ENCODE measurements around the gene FAM83G. TPM values are rescaled to one million over a fixed set of nuclear protein-coding genes. Genes with fewer than 3 reads are reported as not detected.
"Not testable (repeated sequence)": the region's sequence is repeated elsewhere in the genome, so short reads cannot be mapped to it uniquely, and the experiment has no call there.

The FAM83G gene
- total and polyA plus RNA-seq, 2 donors, result 1.0 to 2.9 TPM

DNA sequence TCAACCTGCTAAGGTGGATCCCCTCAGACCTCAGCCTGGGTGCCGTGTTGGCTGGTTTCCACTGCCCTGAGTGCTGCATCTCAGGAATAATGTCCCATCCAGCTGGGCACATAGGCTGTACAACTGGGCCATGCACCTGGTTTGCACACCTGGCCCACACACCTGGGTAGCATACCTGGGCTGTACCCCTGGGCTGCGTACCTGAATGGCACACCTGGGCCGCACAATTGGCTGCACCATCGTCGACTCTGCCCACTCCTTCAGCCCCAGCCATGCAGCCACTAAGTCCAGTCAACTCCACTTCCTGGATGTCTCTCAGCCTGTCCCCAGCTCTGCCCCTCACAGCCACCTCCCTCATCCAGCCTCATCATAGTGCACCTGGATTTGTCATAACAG lies 44.7 kb downstream of the FAM83G start:
- no peak overlapping the region for H3K4me3 ChIP-seq (ENCODE audit: low read depth, low read length)
- H3K36me3 ChIP-seq (ENCODE audit: insufficient read depth), result no peaks in the 10 kb centered on the region
- H3K27ac ChIP-seq (ENCODE audit: low read depth), result no peak overlapping the region
- H3K4me1 ChIP-seq (ENCODE audit: insufficient read depth), result no peaks in the 10 kb centered on the region
- 89% methylated on average over 5 of the region's 5 CpGs for WGBS
- no peak for DNase-seq (ENCODE audit: extremely low spot score)

DNA sequence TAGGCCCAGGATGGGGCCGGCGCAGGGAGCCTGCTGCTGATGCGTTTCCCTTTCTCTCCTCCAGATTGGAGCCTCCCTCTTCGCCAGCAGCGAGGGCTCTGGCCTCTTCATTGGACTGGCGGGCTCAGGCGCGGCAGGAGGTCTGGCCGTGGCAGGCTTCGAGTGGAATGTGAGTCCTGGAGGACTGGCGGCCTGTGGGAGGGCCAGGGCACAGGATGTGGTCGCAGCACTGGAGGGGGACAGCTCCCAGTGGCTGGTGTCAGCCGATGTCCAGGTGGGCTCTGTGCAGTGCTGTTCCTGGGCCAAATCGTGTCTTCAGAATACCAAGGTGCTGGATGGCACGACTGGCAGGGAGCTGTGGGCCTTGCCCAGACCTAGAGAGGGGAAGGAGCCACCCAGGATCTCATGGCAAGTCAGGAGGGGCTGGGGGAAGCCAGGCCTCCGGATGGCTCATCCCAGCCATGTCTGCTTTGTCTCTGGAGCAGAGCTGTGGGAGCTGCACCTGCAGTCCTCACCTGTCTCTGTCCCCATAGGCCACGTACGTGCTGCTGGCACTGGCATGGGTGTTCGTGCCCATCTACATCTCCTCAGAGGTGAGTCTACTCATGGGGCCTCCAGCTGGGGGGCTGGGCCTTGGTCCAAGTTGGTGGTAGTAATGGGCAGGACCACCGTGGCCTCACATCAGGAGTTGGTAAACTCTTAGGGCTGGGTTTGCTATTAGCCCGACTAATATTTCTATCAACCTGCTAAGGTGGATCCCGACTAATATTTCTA lies 45.3 kb downstream of the FAM83G start:
- H3K4me3 ChIP-seq (ENCODE audit: low read depth, low read length), result no peak overlapping the region
- no peak overlapping the region for H3K27ac ChIP-seq (ENCODE audit: low read depth)
- 78% methylated on average over 22 of the region's 22 CpGs for WGBS
- DNase-seq (ENCODE audit: extremely low spot score), result no peak
- H3K4me1 ChIP-seq (ENCODE audit: insufficient read depth), result no peaks in the 10 kb centered on the region
- H3K36me3 ChIP-seq (ENCODE audit: insufficient read depth), result no peaks in the 10 kb centered on the region

DNA sequence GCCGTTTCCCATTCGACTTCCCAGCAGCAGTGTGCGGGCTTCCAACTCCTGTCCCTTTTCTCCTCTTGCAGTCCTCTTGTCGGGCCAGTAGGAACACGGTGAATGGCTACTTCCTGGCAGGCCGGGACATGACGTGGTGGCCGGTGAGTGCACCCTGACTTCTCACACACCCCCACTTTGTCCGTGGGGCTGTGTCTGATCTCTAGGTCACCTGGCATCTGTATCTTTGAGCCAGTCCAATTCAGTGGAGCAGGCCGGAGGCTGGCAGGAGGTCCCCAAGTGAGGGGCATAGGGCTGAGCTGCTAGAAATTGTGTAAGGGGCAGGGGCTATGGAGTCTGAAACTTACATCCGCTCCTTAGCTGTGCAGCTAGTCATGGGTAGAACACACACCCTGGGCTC lies 46.0 kb downstream of the FAM83G start:
- DNase-seq (ENCODE audit: extremely low spot score), result no peak
- Histone ChIP-seq H3K36me3 (ENCODE audit: insufficient read depth) (no peaks in the 10 kb centered on the region), H3K4me3 (ENCODE audit: low read depth, low read length) (no peak overlapping the region), H3K4me1 (ENCODE audit: insufficient read depth) (no peaks in the 10 kb centered on the region), H3K27ac (ENCODE audit: low read depth) (no peak overlapping the region)
- 86% methylated on average over 11 of the region's 11 CpGs for WGBS

DNA sequence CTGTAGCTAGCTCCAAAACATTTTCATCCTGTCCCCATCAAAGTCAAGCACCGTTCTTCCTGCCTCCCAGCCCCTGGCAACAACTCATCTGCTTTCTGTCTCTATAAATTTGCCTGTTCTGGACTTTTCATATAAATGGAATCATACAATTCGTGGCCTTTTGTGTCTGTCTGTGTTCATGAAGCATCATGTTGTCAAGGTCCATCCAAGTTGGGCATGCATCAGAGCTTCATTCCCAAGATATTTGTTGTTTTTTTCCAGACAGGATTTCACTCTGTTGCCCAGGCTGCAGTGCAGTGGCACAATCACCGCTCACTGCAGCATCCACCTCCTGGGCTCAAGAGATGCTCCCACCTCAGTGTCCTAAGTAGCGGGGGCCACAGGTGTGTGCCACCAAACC lies 46.7 kb downstream of the FAM83G start:
- DNase-seq (ENCODE audit: extremely low spot score), result no peak
- H3K4me3 ChIP-seq (ENCODE audit: low read depth, low read length), result no peak overlapping the region
- no peak overlapping the region for H3K27ac ChIP-seq (ENCODE audit: low read depth)
- H3K4me1 ChIP-seq (ENCODE audit: insufficient read depth), result no peaks in the 10 kb centered on the region
- H3K36me3 ChIP-seq (ENCODE audit: insufficient read depth), result no peaks in the 10 kb centered on the region
- WGBS, result 84% methylated on average over 4 of the region's 4 CpGs

DNA sequence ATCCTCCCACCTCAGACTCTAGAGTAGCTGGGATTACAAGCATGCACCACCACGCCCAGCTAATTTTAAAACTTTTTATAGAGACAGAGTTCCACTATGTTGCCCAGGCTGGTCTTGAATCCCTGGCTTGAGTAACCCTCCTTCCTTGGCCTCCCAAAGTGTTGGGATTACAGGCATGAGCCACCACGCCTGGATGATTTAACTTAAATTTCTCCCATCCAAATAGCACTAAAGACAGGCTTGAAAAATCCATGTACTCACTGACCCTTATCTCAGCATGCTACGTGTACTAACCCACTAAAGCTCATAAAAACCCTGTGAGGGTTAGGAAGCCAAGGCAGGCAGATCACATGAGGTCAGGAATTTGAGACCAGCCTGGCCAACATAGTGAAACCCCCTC lies 48.0 kb downstream of the FAM83G start:
- Histone ChIP-seq H3K4me1 (ENCODE audit: insufficient read depth) (no peaks in the 10 kb centered on the region), H3K27ac (ENCODE audit: low read depth) (no peak overlapping the region), H3K36me3 (ENCODE audit: insufficient read depth) (no peaks in the 10 kb centered on the region), H3K4me3 (ENCODE audit: low read depth, low read length) (no peak overlapping the region)
- DNase-seq (ENCODE audit: extremely low spot score), result no peak
- WGBS, result 66% methylated on average over 3 of the region's 3 CpGs

DNA sequence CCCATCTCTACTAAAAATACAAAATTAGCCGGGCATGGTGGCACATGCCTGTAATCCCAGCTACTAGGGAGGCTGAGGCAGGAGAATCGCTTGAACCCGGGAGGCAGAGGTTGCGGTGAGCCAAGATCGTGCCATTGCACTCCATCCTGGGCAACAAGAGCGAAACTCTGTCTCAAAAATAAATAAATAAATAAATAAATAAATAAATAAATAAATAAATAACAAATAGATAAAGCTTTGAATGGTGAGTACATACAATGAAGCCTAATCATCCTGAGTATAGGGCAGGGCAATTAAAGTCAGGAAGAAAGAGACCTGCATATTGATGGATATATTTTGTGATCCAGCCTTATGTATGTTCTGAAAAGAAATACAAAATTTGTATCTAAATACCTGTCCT lies 48.5 kb downstream of the FAM83G start:
- DNase-seq (ENCODE audit: extremely low spot score); H3K4me1 ChIP-seq (ENCODE audit: insufficient read depth); H3K27ac ChIP-seq (ENCODE audit: low read depth); H3K4me3 ChIP-seq (ENCODE audit: low read depth, low read length); H3K36me3 ChIP-seq (ENCODE audit: insufficient read depth): not testable (repeated sequence)
- WGBS, result 97% methylated on average over 6 of the region's 6 CpGs

DNA sequence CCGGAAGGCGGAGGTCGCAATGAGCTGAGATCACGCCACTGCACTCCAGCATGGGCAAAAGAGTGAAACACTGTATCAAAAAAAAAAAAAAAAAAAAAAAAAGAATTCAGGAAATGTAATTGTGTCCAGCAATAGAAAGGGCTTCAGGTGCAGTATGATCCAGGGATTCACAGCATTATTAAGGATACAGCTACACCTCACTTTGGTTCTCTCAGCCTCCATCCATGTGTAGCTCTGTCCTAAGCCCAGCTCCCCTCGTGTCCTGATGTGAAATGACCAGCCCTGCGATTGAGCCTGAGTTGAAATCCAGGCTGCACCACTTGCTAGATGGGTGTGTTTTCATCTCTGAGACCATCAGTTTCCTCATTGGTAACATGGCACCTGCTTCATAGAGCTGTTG lies 49.6 kb downstream of the FAM83G start:
- 95% methylated on average over 6 of the region's 6 CpGs for WGBS
- H3K4me1 ChIP-seq (ENCODE audit: insufficient read depth), result no peaks in the 10 kb centered on the region
- H3K27ac ChIP-seq (ENCODE audit: low read depth), result no peak overlapping the region
- H3K36me3 ChIP-seq (ENCODE audit: insufficient read depth), result no peaks in the 10 kb centered on the region
- DNase-seq (ENCODE audit: extremely low spot score), result no peak
- no peak overlapping the region for H3K4me3 ChIP-seq (ENCODE audit: low read depth, low read length)

DNA sequence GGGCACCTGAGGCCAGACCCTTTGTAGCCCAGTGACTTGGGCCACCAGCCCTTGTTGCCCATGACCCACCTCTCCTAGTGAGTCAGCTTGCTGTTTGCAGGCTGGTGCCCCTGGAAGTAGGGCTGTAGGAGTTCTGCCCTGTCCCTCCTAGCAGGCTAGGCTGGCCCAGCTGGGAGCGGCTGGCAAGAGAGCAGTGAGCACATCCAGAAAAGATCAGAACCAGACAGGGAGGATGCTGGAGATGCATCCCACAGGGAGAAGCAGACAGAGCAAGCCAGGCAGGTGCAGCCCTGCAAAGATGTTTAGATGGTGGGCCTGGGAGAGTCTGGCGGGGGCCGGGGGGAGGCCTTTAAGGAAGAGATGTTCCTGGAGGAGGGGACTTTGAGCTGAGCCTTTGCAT lies 50.2 kb downstream of the FAM83G start:
- DNase-seq (ENCODE audit: extremely low spot score), result no peak

DNA sequence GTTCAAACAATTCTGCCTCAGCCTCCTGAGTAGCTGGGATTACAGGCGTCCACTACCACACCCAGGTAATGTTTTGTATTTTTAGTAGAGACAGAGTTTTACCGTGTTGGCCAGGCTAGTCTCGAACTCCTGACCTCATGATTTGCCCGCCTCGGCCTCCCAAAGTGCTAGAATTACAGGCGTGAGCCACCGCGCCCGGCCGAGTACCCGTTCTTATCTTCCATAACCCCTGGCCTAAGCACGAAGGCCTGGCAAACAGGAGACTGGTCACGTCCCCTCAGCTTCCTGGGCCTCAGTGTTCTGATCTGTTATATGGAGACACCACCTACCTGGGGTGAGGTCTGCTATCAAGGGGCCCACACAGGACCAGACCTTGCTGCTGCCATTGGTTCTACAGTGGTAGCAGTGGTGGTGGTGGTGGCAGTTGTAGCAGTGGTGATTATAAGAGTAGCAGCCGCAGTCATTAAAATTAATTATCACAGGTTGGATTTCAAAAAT lies 51.3 kb downstream of the FAM83G start:
- 92% methylated on average over 14 of the region's 14 CpGs for WGBS
- Histone ChIP-seq H3K4me3 (ENCODE audit: low read depth, low read length) (no peak overlapping the region), H3K36me3 (ENCODE audit: insufficient read depth) (no peaks in the 10 kb centered on the region), H3K27ac (ENCODE audit: low read depth) (no peak overlapping the region), H3K4me1 (ENCODE audit: insufficient read depth) (no peaks in the 10 kb centered on the region)
- DNase-seq (ENCODE audit: extremely low spot score), result no peak

More for the DNA sequence above, 50.2 kb downstream of the FAM83G start:
- Histone ChIP-seq H3K4me3 (ENCODE audit: low read depth, low read length) (no peak overlapping the region), H3K27ac (ENCODE audit: low read depth) (no peak overlapping the region), H3K4me1 (ENCODE audit: insufficient read depth) (no peaks in the 10 kb centered on the region), H3K36me3 (ENCODE audit: insufficient read depth) (no peaks in the 10 kb centered on the region)
- 89% methylated on average over 3 of the region's 3 CpGs for WGBS

DNA sequence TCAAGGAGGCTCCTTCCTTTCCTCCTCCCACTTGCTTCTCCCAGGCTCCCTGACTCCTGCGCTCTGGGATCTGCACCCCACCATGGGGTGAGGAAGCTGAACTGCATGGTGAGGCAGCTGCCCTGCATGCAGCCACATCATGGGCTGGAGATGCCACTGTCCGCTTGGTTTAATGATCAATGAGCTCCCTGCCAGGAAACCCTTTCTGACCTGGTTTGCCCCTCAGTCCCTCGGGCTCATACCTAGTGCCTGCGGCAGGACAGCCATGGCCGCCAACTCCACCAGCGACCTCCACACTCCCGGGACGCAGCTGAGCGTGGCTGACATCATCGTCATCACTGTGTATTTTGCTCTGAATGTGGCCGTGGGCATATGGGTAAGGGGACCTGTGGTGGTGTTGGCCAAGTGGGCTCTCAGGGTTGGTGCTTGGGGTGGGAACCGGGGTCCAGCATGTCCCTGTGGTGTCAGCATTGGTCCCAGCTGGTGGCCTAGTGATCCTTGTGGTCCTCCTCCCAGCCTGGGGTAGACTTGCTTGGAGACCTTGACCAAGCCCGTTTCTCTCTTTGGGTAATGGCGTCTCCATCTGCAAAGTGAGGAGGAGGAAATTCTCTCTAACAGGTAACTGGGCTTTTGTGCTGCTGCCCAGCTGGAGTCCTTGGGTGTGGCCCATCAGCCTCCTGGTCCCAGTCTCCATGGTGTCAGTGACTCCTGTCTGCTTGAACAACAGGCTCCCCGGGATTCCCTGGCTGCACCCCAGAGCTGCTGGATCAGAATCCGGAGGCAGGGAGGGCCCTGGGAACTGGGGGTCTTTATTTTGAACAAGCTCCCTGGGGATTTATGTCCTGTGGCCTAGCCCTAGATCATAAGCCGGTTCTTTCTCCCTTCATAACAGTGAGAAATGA lies 52.4 kb downstream of the FAM83G start, which contains the start of gene SLC5A10:
Gene SLC5A10 (plus strand): TSS at position 225 of the 902 bp plus-strand sequence. CDS start 41 bp downstream, at position 266.
- no peaks in the 10 kb centered on the region for H3K36me3 ChIP-seq (ENCODE audit: insufficient read depth)
- H3K4me3 ChIP-seq (ENCODE audit: low read depth, low read length), result no peak within 1 kb of the TSS
- no peak within 1 kb of the TSS for H3K27ac ChIP-seq (ENCODE audit: low read depth)
- no peak for DNase-seq (ENCODE audit: extremely low spot score)
- H3K4me1 ChIP-seq (ENCODE audit: insufficient read depth), result no peaks in the 10 kb centered on the region
- WGBS, result 86% methylated on average over 17 of the region's 17 CpGs

DNA sequence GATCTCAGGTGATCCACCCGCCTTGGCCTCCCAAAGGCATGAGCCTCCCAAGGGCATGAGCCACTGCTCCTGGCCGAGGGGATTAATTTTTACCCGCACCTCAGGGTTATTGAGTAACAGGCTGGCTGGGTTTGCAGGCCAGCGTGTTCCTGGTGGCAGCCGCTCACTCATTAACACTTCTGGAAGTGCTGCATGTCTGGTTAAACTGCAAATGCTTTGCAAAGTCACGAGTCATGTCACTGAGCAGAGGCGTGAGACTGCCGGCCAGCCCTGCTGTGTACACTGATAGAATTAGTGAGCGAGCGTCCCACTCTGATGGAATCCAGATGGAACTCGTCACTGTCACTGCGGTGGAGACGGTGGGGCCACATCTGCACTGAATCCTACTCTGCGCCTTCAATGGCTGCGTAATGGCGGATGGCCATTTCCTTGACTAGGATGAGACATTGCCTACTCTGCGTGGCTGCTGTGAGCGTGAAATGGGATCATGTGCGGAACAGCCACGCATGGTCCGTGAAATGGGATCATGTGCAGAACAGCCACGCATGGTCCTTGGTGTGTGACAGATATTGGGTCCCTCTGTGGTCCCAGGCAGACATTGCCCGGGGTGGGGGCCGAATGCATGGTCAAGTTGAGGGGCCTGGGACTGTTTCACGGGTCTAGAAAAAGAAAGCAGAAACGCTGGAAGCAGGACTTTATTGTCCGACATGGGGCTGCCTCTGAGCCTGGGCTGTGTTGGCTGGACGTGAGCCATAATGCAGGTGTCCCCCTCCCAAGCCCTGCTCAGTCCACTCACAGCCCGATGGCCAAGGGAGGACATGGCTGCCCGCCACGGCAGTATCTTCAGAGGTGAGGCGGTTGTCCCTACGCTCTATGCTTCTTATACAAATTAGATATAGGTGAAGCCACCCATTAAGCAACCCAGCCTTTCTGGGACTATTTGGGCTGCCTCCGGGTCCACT lies 53.3 kb downstream of the FAM83G start:
- no peak for DNase-seq (ENCODE audit: extremely low spot score)
- H3K4me1 ChIP-seq (ENCODE audit: insufficient read depth), result no peaks in the 10 kb centered on the region
- no peak overlapping the region for H3K4me3 ChIP-seq (ENCODE audit: low read depth, low read length)
- no peak overlapping the region for H3K27ac ChIP-seq (ENCODE audit: low read depth)
- H3K36me3 ChIP-seq (ENCODE audit: insufficient read depth), result no peaks in the 10 kb centered on the region
- WGBS, result 77% methylated on average over 34 of the region's 34 CpGs

DNA sequence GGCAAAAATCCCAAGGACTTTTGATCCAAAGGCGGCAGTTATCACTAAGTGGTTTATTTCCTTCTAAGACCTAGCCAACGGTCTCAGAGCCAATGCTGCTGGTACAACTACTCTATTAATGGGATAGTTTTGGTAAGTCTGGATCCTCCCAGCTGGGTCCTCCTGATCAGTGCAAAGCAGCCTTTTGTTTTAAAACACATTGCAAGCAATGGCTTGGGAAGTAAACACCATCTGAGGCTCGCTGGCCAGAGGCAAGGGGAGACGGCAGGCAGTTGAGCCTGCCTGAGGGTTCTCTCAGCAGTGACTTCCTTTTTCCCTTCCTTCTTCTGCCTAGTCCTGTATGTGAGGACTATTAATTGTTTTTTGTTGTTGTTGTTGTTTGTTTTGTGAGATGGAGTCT lies 54.2 kb downstream of the FAM83G start:
- Histone ChIP-seq H3K4me3 (ENCODE audit: low read depth, low read length) (no peak overlapping the region), H3K36me3 (ENCODE audit: insufficient read depth) (no peaks in the 10 kb centered on the region), H3K27ac (ENCODE audit: low read depth) (no peak overlapping the region), H3K4me1 (ENCODE audit: insufficient read depth) (no peaks in the 10 kb centered on the region)
- DNase-seq (ENCODE audit: extremely low spot score), result no peak
- WGBS, result 70% methylated on average over 4 of the region's 4 CpGs

DNA sequence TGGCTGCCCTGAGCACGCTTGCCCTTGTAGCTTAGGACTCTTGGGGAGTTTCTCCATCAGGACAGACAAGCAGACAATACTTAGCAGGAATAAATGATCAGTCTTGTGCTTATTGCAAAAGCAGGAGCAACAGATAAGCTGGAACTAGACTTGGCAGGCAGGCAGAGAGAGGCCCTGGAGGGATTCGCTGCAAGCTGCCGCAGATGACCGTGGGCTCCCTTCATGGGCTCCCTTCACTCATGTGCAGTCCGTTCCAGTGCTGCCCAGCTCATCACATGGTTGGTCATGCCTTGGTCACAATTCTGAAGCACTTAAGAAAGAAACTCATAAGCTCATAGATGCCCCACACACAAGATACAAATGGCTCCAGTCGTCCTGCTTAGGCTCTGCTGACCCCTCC lies 55.0 kb downstream of the FAM83G start:
- 55% methylated on average over 6 of the region's 6 CpGs for WGBS
- no peak overlapping the region for H3K4me3 ChIP-seq (ENCODE audit: low read depth, low read length)
- no peak overlapping the region for H3K27ac ChIP-seq (ENCODE audit: low read depth)

More for the DNA sequence above, 55.0 kb downstream of the FAM83G start:
- DNase-seq (ENCODE audit: extremely low spot score), result no peak
- Histone ChIP-seq H3K4me1 (ENCODE audit: insufficient read depth) (no peaks in the 10 kb centered on the region), H3K36me3 (ENCODE audit: insufficient read depth) (no peaks in the 10 kb centered on the region)
